ENCODE measurements around the gene IRX5. TPM values are rescaled to one million over a fixed set of nuclear protein-coding genes. Genes with fewer than 3 reads are reported as not detected.

The IRX5 gene
- polyA plus RNA-seq, 3 donors: 0.15 TPM; not detected in 2

GRCh38 chr16:54883358-54883757, 47.3 kb upstream of the IRX5 start:
- Histone ChIP-seq H3K27ac (ENCODE audit: low read depth in 1 of 2, low read length in 2 of 2) (no peak overlapping the region), H3K36me3 (replicated peaks in 1 of 2; ENCODE audit: control insufficient read depth in 1 of 2, insufficient read depth in 2 of 2, low read length in 2 of 2) (no peaks in the 10 kb centered on the region), H3K9me3 (replicated peaks in 1 of 2; ENCODE audit: control insufficient read depth in 1 of 2, insufficient read depth in 1 of 2, low read length in 2 of 2) (peaks cover 0 to 6% of the 10 kb centered on the region in 2 donors), H3K4me2 (replicated peaks; ENCODE audit: extremely low read depth, low read length, poor library complexity, severe bottlenecking) (no peak overlapping the region), H2AFZ (ENCODE audit: insufficient read depth, low read depth, low read length, poor library complexity, severe bottlenecking) (no peak overlapping the region), H3K4me3 (replicated peaks in 1 of 3; ENCODE audit: low read depth in 2 of 3, low read length in 3 of 3) (no peak overlapping the region), H3K79me2 (ENCODE audit: insufficient read depth, low read length) (no peaks in the 10 kb centered on the region), H4K20me1 (ENCODE audit: insufficient read depth, low read length) (no peaks in the 10 kb centered on the region), H3K27me3 (ENCODE audit: control insufficient read depth in 2 of 2, insufficient read depth in 2 of 2, low read length in 2 of 2) (no peaks in the 10 kb centered on the region), H3K9ac (ENCODE audit: insufficient read depth, low read length, poor library complexity, severe bottlenecking) (no peak overlapping the region), H3K4me1 (ENCODE audit: control insufficient read depth in 1 of 2, insufficient read depth in 2 of 2, low read length in 2 of 2) (no peaks in the 10 kb centered on the region)
- Mint-ChIP-seq H3K9me3 (peaks cover 5 to 19% (median 9%) of the 10 kb centered on the region in 7 donors), H3K27me3 (ENCODE audit: low read depth in 3 of 3) (peaks cover 0 to 10% (median 8%) of the 10 kb centered on the region in 3 donors), H3K4me3 (no peak overlapping the region), H3K27ac (no peak overlapping the region), H3K4me1 (no peaks in the 10 kb centered on the region), H3K36me3 (no peaks in the 10 kb centered on the region)
- intact Hi-C loops (cut with micrococcal nuclease): no loop called here
- no peak for DNase-seq
- TF ChIP-seq CTCF (IDR thresholded peaks at IDR 0.05): no peak
- WGBS (ENCODE audit: insufficient coverage): no CpG with 5 or more reads among the region's 1 CpG

GRCh38 chr16:54886078-54886477, 44.6 kb upstream of the IRX5 start:
- Histone ChIP-seq H3K36me3 (replicated peaks in 1 of 2; ENCODE audit: control insufficient read depth in 1 of 2, insufficient read depth in 2 of 2, low read length in 2 of 2) (no peaks in the 10 kb centered on the region), H3K4me2 (replicated peaks; ENCODE audit: extremely low read depth, low read length, poor library complexity, severe bottlenecking) (no peak overlapping the region), H2AFZ (ENCODE audit: insufficient read depth, low read depth, low read length, poor library complexity, severe bottlenecking) (no peak overlapping the region), H3K79me2 (ENCODE audit: insufficient read depth, low read length) (no peaks in the 10 kb centered on the region), H3K9me3 (replicated peaks in 1 of 2; ENCODE audit: control insufficient read depth in 1 of 2, insufficient read depth in 1 of 2, low read length in 2 of 2) (peaks cover 0 to 6% of the 10 kb centered on the region in 2 donors), H3K4me3 (replicated peaks in 1 of 3; ENCODE audit: low read depth in 2 of 3, low read length in 3 of 3) (no peak overlapping the region), H3K9ac (ENCODE audit: insufficient read depth, low read length, poor library complexity, severe bottlenecking) (no peak overlapping the region), H4K20me1 (ENCODE audit: insufficient read depth, low read length) (no peaks in the 10 kb centered on the region), H3K27ac (ENCODE audit: low read depth in 1 of 2, low read length in 2 of 2) (no peak overlapping the region), H3K27me3 (ENCODE audit: control insufficient read depth in 2 of 2, insufficient read depth in 2 of 2, low read length in 2 of 2) (no peaks in the 10 kb centered on the region), H3K4me1 (ENCODE audit: control insufficient read depth in 1 of 2, insufficient read depth in 2 of 2, low read length in 2 of 2) (no peaks in the 10 kb centered on the region)
- intact Hi-C loops (cut with micrococcal nuclease): no loop called here
- peaks cover 1 to 19% (median 9%) of the 10 kb centered on the region in 7 donors for H3K9me3 Mint-ChIP-seq
- DNase-seq: no peak
- H3K4me1 Mint-ChIP-seq: no peaks in the 10 kb centered on the region
- peaks cover 1 to 3% (median 3%) of the 10 kb centered on the region in 3 donors for H3K27me3 Mint-ChIP-seq (ENCODE audit: low read depth in 3 of 3)
- no peak overlapping the region for H3K27ac Mint-ChIP-seq
- TF ChIP-seq CTCF (IDR thresholded peaks at IDR 0.05): no peak
- H3K36me3 Mint-ChIP-seq: no peaks in the 10 kb centered on the region
- 100% methylated on average over 1 of the region's 2 CpGs for WGBS (ENCODE audit: insufficient coverage)
- no peak overlapping the region for H3K4me3 Mint-ChIP-seq
